ENCODE data around the gene PDE10A.

DNA sequence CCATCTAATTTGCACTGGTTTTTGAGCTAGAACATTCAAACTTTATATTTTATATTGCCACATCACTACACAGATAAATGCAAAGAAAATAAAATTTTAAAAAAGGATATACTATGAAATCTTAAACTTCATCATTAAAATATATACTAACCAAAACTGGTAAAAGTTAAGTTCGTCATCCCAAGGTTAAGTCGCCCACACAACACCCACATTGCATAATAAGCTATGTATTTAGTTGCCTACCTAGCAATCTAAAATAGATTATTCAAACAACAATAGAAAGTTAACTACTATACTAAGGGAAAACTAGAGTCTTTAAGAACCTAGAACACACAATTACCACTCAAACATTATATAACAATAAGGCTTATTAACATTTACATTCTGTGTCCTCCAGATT, 24.5 kb downstream of the PDE10A start:
- TF ChIP-seq EZH2 (IDR thresholded peaks at IDR 0.05): no peak
- no peak for TF ChIP-seq POLR2AphosphoS5 (IDR thresholded peaks at IDR 0.05; ENCODE audit: borderline replicate concordance, low read depth, low read length)
- TF ChIP-seq FOXP2 (optimal IDR thresholded peaks at IDR 0.05; ENCODE audit: control extremely low read depth, extremely low read length, insufficient read depth): no peak

Data from SK-N-MC (cell line).